Calu3 (cell line): ENCODE data around the gene HEATR5A. TPM values are rescaled to one million over a fixed set of nuclear protein-coding genes. Genes with fewer than 3 reads are reported as not detected.
"Not testable (repeated sequence)": the region's sequence is repeated elsewhere in the genome, so short reads cannot be mapped to it uniquely, and the experiment has no call there.

Experiments
- BruUV-seq: library from RNA; stranded (reverse); fragments of 400-500 nt; replicated peaks from 2 replicates; lab custom pipeline; 2021; lab: Mats Ljungman, UMichigan
- CTCF ChIA-PET: fragments of 300-600 bp; sonication (Branson Sonifier 250); formaldehyde crosslinking; loops from one replicate; lab custom pipeline; 2022; ENCODE audit warnings: antibody characterized with exemption; lab: Charles Lee
- DNase-seq: peaks from one replicate; pipeline ENCODE4 v3.0.0; 2022
- H3K27ac Mint-ChIP-seq: one replicate; pipeline ENCODE4 v1.8.0; 2022; ENCODE audit warnings: mixed read lengths; ENCODE audit not compliant: unreplicated experiment
- H3K27me3 Mint-ChIP-seq: one replicate; pipeline ENCODE4 v1.8.0; 2022; ENCODE audit warnings: mixed read lengths; ENCODE audit not compliant: unreplicated experiment
- H3K36me3 Mint-ChIP-seq: one replicate; pipeline ENCODE4 v1.8.0; 2022; ENCODE audit warnings: mild to moderate bottlenecking, moderate library complexity, mixed read lengths; ENCODE audit not compliant: insufficient read depth, unreplicated experiment
- H3K4me1 Mint-ChIP-seq: one replicate; pipeline ENCODE4 v1.8.0; 2022; ENCODE audit warnings: mild to moderate bottlenecking, low read depth, mixed read lengths; ENCODE audit not compliant: unreplicated experiment
- H3K4me3 Mint-ChIP-seq: one replicate; pipeline ENCODE4 v1.8.0; 2022; ENCODE audit warnings: mild to moderate bottlenecking, low read depth, moderate library complexity, mixed read lengths; ENCODE audit not compliant: unreplicated experiment
- H3K9me3 Mint-ChIP-seq: one replicate; pipeline ENCODE4 v1.8.0; 2022; ENCODE audit warnings: low read depth, mixed read lengths; ENCODE audit not compliant: unreplicated experiment
- intact Hi-C: fragments of 100-400 bp; cut with micrococcal nuclease; formaldehyde crosslinking; loops from one replicate; pipeline ENCODE4 v1.10.0; 2022; ENCODE audit not compliant: unreplicated experiment
- total RNA-seq: library from RNA; stranded (reverse); gene quantifications from 2 replicates; pipeline ENCODE4 v1.2.3, GENCODE V29; 2022
- TF ChIP-seq, protein P1 (sequence below): fragments of 200-600 bp; IDR thresholded peaks from one replicate; pipeline ENCODE4 v1.8.0; 2022; ENCODE audit warnings: antibody characterized with exemption; ENCODE audit not compliant: unreplicated experiment

The HEATR5A gene
- total RNA-seq, 1 experiment from 2014 or later = 28.9 TPM

DNA sequence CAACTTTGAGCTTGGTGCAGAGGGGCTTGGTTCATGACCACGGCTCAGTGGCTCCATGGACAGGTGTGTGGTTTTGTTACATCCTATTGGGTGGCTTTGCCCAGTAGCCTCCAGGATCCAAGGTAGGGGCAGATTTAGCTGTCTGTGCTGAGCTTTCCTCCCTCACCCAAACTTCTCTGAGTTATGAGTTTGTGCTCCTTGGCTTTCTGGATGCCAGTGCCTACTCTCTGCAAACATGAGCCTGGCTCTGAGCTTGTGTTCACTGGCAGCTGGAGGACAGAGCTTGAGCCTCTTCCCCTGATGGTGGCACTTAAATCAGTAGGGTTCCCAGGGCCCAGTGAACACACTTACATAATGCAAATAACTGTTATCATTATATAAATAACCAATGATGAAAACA is 167.5 kb downstream of the HEATR5A start:
- Mint-ChIP-seq H3K36me3 (peaks cover 4% of the 10 kb centered on the region), H3K4me1 (peaks cover 21% of the 10 kb centered on the region), H3K4me3 (no peak overlapping the region), H3K9me3 (no peaks in the 10 kb centered on the region), H3K27me3 (no peaks in the 10 kb centered on the region), H3K27ac (no peak overlapping the region)
- no TSS peak for BruUV-seq
- CTCF ChIA-PET = interaction anchor here (0.7 kb wide), 2 partner anchors 12 to 56 kb away, joined by 3 to 6 read pairs; no protein-coding TSS in a partner anchor
- no peak for DNase-seq
- intact Hi-C loops = no loop called here
- TF ChIP-seq, protein P1, sequence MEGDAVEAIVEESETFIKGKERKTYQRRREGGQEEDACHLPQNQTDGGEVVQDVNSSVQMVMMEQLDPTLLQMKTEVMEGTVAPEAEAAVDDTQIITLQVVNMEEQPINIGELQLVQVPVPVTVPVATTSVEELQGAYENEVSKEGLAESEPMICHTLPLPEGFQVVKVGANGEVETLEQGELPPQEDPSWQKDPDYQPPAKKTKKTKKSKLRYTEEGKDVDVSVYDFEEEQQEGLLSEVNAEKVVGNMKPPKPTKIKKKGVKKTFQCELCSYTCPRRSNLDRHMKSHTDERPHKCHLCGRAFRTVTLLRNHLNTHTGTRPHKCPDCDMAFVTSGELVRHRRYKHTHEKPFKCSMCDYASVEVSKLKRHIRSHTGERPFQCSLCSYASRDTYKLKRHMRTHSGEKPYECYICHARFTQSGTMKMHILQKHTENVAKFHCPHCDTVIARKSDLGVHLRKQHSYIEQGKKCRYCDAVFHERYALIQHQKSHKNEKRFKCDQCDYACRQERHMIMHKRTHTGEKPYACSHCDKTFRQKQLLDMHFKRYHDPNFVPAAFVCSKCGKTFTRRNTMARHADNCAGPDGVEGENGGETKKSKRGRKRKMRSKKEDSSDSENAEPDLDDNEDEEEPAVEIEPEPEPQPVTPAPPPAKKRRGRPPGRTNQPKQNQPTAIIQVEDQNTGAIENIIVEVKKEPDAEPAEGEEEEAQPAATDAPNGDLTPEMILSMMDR = no peak

DNA sequence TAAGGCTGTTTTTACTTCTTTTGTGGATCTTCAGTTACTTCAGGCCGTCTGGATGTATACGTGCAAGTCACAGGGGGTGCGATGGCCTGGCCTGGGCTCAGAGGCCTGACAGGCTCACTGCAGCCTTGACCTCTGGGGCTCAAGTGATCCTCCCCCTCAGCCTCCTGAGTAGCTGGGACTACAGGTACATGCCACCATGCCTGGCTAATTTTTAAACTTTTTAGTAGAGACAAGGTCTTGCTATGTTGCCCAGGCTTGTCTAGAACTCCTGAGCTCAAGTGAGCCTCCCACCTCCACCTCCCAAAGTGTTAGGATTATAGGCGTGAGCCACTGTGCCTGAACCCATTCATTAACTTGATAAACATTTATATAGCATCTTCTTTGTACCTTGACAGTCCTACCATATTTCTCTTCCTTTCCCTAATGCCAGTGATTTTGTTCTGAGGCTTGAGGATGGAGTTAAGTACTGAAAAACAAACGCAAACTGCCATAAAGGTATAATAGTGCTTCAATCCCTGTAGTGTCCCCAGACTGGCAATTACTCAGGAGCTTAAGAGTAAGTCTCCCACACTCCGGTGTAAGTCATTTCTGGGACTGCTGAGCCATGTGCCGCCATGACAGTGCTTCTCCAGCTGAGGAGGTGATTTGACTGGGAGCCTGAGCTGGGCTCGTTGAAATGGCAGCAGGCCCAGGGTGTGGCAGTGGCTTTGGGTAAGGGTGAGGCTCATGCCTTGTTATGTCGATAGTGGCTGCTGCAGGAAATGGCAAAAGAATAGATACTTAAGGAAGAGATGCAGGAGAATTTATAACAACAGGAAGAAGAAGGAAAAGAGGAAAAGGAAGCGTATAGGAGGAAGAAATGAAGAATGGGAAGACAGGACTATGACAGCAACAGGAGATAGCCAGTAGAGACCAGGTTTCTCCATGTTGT is 169.1 kb downstream of the HEATR5A start:
- BruUV-seq = no TSS peak
- no peak overlapping the region for H3K4me3 Mint-ChIP-seq
- no peaks in the 10 kb centered on the region for H3K36me3 Mint-ChIP-seq
- CTCF ChIA-PET = no interaction called here
- H3K27ac Mint-ChIP-seq = peak overlapping the region; percentile 12
- TF ChIP-seq, protein P1 = no peak
- peaks cover 13% of the 10 kb centered on the region for H3K4me1 Mint-ChIP-seq
- intact Hi-C loops = no loop called here
- no peaks in the 10 kb centered on the region for H3K27me3 Mint-ChIP-seq
- H3K9me3 Mint-ChIP-seq = no peaks in the 10 kb centered on the region
- DNase-seq = peak; percentile 27

DNA sequence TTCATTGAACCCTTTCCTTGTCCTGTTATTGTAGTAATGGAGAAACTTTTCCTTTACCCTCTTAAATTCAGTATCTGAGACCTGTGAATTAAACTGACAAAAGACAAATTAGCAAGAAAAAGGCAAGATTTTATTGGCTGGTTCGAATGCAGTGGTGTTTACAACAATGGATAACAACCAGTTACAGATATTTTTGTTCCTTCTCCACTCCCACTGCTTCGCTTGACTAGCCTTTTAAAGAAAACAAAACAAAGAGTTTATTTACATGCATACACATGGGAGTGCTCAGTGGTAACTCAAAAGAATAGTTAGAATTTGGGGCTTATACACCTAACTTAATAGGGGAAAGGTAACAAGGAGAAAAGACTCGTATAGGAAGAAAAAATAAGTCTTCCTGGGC is 175.7 kb downstream of the HEATR5A start:
- BruUV-seq = TSS peak; percentile 99
- DNase-seq = no peak
- intact Hi-C loops = loop anchor here (2.0 kb wide), 2 partner anchors 16 to 18 kb away; no protein-coding TSS in a partner anchor

DNA sequence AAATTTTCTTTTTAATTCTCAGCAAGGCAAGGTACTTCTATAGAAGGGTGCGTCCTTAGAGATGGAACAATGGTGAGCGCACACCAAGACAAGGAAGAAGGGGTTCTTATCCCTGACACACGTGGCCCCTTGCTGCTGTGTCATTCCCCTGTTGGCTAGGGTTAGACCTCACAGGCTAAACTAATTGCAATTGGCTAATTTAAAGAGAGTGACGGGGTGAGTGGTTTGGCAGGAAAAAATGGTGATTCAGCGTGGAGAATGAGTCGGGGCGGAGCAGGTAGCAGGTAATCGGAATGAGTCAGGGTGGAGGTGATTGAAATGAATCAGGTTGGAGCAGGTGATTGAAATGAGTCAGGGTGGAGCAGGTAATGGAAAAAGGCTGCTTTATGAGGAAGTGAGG is 176.5 kb downstream of the HEATR5A start:
- no peaks in the 10 kb centered on the region for H3K9me3 Mint-ChIP-seq
- intact Hi-C loops = loop anchor here (2.0 kb wide), 2 partner anchors 15 to 19 kb away; no protein-coding TSS in a partner anchor
- H3K27ac Mint-ChIP-seq = peak overlapping the region; percentile 97
- CTCF ChIA-PET = no interaction called here
- H3K4me1 Mint-ChIP-seq = peaks cover 32% of the 10 kb centered on the region
- peak; percentile 88 for DNase-seq
- H3K27me3 Mint-ChIP-seq = no peaks in the 10 kb centered on the region
- H3K4me3 Mint-ChIP-seq = peak overlapping the region; percentile 47
- TF ChIP-seq, protein P1 = no peak
- peaks cover 12% of the 10 kb centered on the region for H3K36me3 Mint-ChIP-seq
- no TSS peak for BruUV-seq

More for the DNA sequence above, 175.7 kb downstream of the HEATR5A start:
- Mint-ChIP-seq H3K36me3 (peaks cover 12% of the 10 kb centered on the region), H3K9me3 (no peaks in the 10 kb centered on the region), H3K27ac (peak overlapping the region; percentile 97), H3K4me3 (peak overlapping the region; percentile 47), H3K4me1 (peaks cover 32% of the 10 kb centered on the region), H3K27me3 (no peaks in the 10 kb centered on the region)
- CTCF ChIA-PET = no interaction called here
- TF ChIP-seq, protein P1 = no peak

DNA sequence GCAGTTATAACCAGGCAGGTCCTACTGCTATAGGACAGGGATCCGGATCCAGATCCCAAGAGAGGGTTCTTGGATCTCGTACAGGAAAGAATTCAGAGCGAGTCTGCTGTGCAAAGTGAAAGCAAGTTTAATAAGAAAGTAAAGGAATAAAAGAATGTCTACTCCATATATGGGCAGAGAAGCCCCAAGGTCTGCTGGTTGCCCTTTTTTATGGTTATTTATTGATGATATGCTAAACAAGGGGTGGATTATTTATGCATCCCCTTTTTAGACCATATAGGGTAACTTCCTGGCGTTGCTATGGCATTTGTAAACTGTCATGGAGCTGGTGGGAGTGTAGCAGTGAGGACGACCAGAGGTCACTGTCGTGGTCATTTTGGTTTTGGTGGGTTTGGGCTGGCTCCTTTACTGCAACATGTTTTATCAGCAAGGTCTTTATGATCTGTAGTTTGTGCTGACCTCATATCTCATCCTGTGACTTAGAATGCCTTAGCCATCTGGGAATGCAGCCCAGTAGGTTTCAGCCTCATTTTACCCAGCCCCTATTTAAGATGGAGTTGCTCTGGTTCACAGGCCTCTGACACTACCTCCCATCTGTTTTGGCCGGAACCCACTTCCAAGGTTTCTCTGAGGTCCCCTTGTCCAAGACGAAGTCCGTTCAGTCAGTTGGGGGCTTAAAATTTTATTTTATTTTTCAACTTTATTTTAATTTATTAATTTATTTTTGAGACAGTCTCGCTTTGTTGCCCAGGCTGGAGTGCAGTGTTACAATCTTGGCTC is 178.0 kb downstream of the HEATR5A start:
- peaks cover 12% of the 10 kb centered on the region for H3K36me3 Mint-ChIP-seq
- intact Hi-C loops, H3K9me3 Mint-ChIP-seq, H3K27me3 Mint-ChIP-seq, DNase-seq, CTCF ChIA-PET, BruUV-seq, H3K4me3 Mint-ChIP-seq: not testable (repeated sequence)
- peaks cover 32% of the 10 kb centered on the region for H3K4me1 Mint-ChIP-seq
- H3K27ac Mint-ChIP-seq = peak overlapping the region; percentile 20
